GM19035 (cell line): ENCODE measurements around the gene ARHGEF9.
"Not testable (repeated sequence)": the region's sequence is repeated elsewhere in the genome, so short reads cannot be mapped to it uniquely, and the experiment has no call there.

Source experiments
- ATAC-seq: cut with Tn5 transposase; IDR thresholded peaks from one replicate; pipeline ENCODE4 v1.9.1; 2021; ENCODE audit not compliant: unreplicated experiment

Gene ARHGEF9

GRCh38 chrX:63784902-63785707 is at the start of gene ARHGEF9:
TSS of gene ARHGEF9 (minus strand) at chrX:63785214. CDS start at chrX:63785145, 69 bp downstream.
- no peak for ATAC-seq

GRCh38 chrX:63825446-63825845 is 40.4 kb upstream of the ARHGEF9 start:
- not testable (repeated sequence) for ATAC-seq

DNA sequence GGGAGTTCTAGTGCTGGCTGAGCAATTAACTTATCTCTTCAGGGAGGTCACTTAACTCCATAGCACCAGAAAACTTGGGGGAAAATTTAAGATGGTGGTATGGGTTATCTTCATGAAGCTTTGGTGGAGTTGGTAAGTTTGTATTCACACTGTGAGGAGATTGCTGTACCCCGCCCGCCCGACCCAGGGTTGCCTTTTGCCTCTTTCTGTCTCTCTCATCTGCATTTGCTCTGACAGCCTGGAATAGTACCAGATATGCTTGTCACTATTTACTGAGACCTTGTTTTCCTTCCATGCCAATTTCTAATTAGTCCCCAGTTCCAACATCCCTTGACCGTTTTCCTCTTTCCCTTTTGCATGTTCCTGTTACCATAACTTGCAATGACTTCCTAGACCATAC is 33.1 kb upstream of the ARHGEF9 start:
- ATAC-seq = no peak

- no peak for ATAC-seq
Observed at GRCh38 chrX:63817696-63818095, 32.7 kb upstream of the ARHGEF9 start.

GRCh38 chrX:63812823-63813222 is 27.8 kb upstream of the ARHGEF9 start:
- ATAC-seq = no peak

GRCh38 chrX:63810746-63811145 is 25.7 kb upstream of the ARHGEF9 start:
- ATAC-seq = no peak

- no peak for ATAC-seq
Observed at GRCh38 chrX:63809173-63809572, 24.2 kb upstream of the ARHGEF9 start.

GRCh38 chrX:63795406-63795805 is 10.4 kb upstream of the ARHGEF9 start:
- not testable (repeated sequence) for ATAC-seq

DNA sequence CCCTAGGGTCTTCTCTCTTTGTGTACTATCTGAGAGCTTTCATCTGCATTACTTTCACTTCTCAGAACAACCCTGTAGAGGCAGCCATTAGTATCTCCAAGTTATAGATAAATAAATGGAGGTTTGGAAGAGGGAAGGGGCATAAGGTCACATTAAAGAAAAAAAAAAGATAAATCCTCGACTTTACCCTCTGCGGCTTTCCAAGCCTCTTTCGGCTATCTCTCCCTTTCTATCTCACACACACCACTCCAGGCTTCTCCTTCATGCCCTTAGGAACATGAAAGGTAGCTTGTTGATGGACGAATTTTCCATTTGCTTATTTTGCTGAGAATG is 660 bp upstream of the ARHGEF9 start:
- no peak for ATAC-seq

DNA sequence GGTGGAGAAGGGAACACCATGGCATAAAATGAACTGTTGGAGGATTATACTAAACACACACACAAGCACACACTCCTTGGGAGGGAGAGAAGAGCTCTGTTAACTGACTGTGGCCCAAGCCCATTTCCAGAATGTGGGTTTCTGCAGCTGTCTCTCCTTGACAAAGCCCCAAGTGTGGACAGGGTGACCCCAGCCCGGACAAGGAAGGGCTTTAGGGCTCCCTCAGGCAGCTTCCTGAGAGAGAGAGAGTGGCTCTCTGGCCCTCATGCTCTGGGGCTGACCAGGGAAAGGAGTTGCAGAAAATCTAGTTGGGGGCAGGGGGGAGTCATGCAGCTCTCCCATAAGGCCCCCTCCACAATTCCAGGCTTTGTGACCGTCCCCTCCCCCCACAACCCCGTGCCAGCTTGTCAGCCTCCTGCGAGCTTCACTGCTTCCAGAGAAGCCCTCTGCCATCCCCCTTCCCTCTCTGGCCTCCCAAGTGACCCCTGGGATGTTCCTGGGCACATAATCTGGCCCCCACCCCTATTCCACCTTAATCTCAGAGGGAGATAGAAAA is 590 bp downstream of the ARHGEF9 start:
- ATAC-seq = no peak

- ATAC-seq = no peak
Observed at GRCh38 chrX:63782515-63782914, 2.5 kb downstream of the ARHGEF9 start.

DNA sequence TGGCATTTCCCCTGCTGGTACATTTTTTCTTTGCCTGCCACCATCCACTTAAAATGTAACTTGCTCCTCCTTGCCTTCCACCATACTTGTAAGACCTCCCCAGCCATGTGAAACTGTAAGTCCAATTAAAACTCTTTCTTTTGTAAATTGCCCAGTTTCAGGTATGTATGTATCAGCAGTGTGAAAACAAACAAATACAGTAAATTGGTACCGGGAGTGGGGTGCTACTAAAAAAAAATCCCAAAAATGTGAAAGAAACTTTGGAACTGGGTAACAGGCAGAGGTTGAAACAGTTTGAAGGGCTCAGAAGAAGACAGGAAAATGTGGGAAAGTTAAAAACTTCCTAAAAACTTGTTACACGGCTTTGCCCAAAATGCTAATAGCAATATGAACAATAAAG is 16.3 kb downstream of the ARHGEF9 start:
- no peak for ATAC-seq

DNA sequence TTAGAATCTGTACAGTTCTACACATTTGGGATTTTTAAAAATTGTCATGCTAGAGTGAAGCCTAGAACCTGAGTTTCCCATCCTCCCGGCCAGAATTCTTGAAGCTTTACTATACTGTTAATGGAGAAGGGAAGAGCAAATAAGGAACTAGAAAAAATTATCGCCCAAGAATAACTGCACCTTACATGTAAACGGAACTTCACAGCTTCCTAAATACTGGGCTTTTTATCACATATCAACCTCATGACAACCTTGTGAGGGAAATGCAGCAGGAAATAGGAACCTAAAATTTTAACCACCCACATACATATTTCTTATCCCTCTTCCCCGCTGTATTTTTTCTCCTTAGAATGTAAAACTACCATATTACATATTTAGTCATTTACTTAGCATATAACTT is 19.3 kb downstream of the ARHGEF9 start:
- no peak for ATAC-seq

- ATAC-seq = no peak
Observed at GRCh38 chrX:63764946-63765345, 20.1 kb downstream of the ARHGEF9 start.

DNA sequence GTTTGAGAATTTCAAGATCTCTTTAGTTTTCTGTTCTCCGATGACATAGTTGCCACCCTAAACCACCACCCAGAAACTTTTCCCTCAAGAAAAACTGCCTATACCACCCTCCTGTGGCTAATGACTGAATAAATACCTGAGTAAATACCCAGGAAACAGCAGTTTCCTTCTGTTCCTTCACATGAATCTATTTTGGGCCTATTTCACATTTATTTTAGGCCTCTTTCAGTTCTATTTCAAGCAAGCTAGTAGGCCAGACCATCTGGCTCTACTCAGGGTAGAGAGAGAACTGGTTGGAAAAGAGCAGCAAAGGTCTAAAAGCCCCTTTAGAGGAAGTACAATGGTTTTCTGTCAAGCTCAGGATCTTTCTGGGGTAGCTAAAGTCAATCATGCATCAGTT is 23.4 kb downstream of the ARHGEF9 start:
- peak; percentile 66 for ATAC-seq

GRCh38 chrX:63758011-63758410 is 27.0 kb downstream of the ARHGEF9 start:
- no peak for ATAC-seq

- ATAC-seq = no peak
Observed at GRCh38 chrX:63755892-63756291, 29.1 kb downstream of the ARHGEF9 start.

DNA sequence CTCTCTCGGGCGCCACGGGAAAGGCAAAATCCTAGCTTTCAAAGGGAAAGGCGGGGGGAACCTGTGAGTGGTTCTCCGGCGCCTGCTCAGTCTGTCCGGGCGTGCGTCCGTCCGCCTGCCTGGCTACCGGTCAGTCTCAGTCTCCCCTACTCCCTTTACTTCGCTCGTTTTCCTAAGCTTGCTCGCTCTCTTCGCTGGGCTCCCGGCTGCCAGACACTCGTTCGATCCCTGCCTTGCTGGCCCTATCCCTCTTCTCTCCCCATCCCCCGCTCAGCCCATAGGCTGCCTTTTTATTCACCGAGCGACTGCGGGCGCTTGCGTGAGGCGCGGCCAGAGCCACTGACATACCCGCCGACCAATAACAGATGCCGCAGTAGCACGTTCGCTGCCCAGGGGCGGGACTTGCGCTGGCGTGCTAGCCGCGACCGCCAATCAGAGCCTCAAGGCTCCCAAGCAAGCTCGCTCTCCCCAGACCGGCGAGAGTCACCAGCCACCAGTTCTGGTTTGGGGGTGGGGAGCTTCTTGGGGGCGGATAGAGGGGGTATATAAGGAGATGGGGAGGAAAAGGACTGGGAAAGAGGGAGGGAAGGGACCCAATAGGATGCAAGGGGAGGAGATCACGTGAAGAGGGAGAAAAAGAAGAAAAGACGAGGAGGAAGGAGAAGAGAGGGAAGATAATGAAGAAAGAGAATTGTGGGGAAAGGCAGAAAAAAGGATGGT is 30.0 kb downstream of the ARHGEF9 start:
- ATAC-seq = peak; percentile 97

GRCh38 chrX:63754136-63754859 is 30.7 kb downstream of the ARHGEF9 start:
- ATAC-seq = peak; percentile 45

GRCh38 chrX:63751481-63751880 is 33.5 kb downstream of the ARHGEF9 start:
- ATAC-seq = no peak

DNA sequence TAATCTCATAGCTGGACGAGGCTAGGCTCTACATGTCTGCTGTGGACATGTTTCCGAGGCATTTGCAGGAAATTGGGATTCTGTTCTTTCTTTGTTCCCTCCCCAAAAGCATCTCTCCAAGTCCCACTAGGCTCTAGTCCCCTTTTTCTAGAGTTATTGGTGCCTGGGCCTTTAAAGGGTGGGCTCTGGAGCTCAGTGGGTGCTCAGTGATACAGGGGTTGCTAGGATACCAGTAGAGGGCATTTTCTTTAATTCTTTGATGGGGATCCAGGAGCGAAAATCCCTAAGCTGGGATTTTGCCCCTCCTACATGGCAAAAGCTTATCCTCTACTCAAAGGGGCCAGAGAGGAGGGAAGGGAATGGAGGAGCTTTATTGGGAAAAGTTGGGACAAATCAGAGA is 34.2 kb downstream of the ARHGEF9 start:
- no peak for ATAC-seq

DNA sequence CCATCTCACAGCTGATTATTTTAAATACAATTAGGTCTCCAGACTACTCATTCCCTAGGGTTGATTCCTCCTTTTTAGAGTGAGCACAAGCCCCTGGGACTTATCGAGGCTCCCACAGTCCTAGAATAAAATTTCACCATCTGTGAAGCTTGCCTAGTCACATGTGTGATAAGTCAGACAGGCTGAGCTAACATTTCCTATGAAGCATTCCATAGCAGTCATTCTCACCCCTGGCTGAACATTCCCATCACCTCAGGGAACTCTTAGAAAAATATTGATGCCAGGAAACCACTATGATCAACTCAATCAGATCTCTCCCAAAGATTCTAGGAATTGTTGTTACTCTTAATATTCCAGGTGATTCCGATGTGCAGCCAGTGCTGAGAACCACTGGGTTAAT is 37.7 kb downstream of the ARHGEF9 start:
- ATAC-seq = no peak
